ENCODE results near the gene ZNF341. TPM values are rescaled to one million over a fixed set of nuclear protein-coding genes. Genes with fewer than 3 reads are reported as not detected.

ZNF341 gene
- total and polyA plus RNA-seq, 7 donors: 1.2 to 7.9 (median 2.5) TPM

- TF ChIP-seq POLR2A (IDR thresholded peaks at IDR 0.05) (no peak), EP300 (IDR thresholded peaks at IDR 0.05) (no peak)
- TF ChIP-seq, protein P1, sequence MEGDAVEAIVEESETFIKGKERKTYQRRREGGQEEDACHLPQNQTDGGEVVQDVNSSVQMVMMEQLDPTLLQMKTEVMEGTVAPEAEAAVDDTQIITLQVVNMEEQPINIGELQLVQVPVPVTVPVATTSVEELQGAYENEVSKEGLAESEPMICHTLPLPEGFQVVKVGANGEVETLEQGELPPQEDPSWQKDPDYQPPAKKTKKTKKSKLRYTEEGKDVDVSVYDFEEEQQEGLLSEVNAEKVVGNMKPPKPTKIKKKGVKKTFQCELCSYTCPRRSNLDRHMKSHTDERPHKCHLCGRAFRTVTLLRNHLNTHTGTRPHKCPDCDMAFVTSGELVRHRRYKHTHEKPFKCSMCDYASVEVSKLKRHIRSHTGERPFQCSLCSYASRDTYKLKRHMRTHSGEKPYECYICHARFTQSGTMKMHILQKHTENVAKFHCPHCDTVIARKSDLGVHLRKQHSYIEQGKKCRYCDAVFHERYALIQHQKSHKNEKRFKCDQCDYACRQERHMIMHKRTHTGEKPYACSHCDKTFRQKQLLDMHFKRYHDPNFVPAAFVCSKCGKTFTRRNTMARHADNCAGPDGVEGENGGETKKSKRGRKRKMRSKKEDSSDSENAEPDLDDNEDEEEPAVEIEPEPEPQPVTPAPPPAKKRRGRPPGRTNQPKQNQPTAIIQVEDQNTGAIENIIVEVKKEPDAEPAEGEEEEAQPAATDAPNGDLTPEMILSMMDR (IDR thresholded peaks at IDR 0.05): no peak
- peaks cover 0 to 95% (median 86%) of the 10 kb centered on the region in 4 donors for H3K4me1 ChIP-seq
- H3K4me3 ChIP-seq: no peak overlapping the region
- no peak for DNase-seq
- H3K9me3 ChIP-seq: no peaks in the 10 kb centered on the region
- peak overlapping the region in 2 of 4 donors; percentile 4 to 23 for H3K27ac ChIP-seq
- 27 to 64% methylated on average over 4 of the region's 4 CpGs for WGBS, 2 donors
- H3K36me3 ChIP-seq: no peaks in the 10 kb centered on the region
- H3K27me3 ChIP-seq: no peaks in the 10 kb centered on the region
- intact Hi-C loops (cut with DNase I): no loop called here
These were observed 109.1 kb downstream of the ZNF341 start for GRCh38 chr20:33840759-33841435.

GRCh38 chr20:33841436-33841799 is 109.6 kb downstream of the ZNF341 start:
- no peak overlapping the region for H3K4me3 ChIP-seq
- H3K9me3 ChIP-seq: no peaks in the 10 kb centered on the region
- DNase-seq: peak; percentile 10
- no peaks in the 10 kb centered on the region for H3K27me3 ChIP-seq
- H3K27ac ChIP-seq: peak overlapping the region in 2 of 4 donors; percentile 4 to 23
- 57 to 81% methylated on average over 4 of the region's 4 CpGs for WGBS, 2 donors
- H3K36me3 ChIP-seq: no peaks in the 10 kb centered on the region
- H3K4me1 ChIP-seq: peaks cover 0 to 95% (median 86%) of the 10 kb centered on the region in 4 donors
- intact Hi-C loops (cut with DNase I): no loop called here
- no peak for TF ChIP-seq POLR2AphosphoS5 (IDR thresholded peaks at IDR 0.05)
- TF ChIP-seq, protein P1 (IDR thresholded peaks at IDR 0.05): no peak
- no peak for TF ChIP-seq POLR2A (IDR thresholded peaks at IDR 0.05)

Other genes starting within 250 kb of the ZNF341 start
- 10 to 100 TPM; 17.1 to 26.0 (median 20.9) TPM for gene CBFA2T2, start 241.9 kb upstream of the ZNF341 start, total RNA-seq
- 10 to 100 TPM in 1 of 3 donors, 1 to 10 TPM in 2; 5.4 to 12.7 (median 6.5) TPM for gene CBFA2T2, start 241.9 kb upstream of the ZNF341 start, polyA plus RNA-seq
- under 1 TPM in 1 of 4 donors, not detected in 3; 0.66 TPM for gene C20orf144, start 69.7 kb upstream of the ZNF341 start, total RNA-seq
- gene C20orf144, start 69.7 kb upstream of the ZNF341 start, polyA plus RNA-seq: under 1 TPM in 1 of 3 donors, not detected in 2; 0.12 TPM
- 1 to 10 TPM in 1 of 4 donors, under 1 TPM in 3; 0.54 to 1.1 (median 0.61) TPM for gene ACTL10, start 65.1 kb upstream of the ZNF341 start, total RNA-seq
- 1 to 10 TPM in 2 of 3 donors, under 1 TPM in 1; 0.60 to 4.5 (median 1.6) TPM for gene ACTL10, start 65.1 kb upstream of the ZNF341 start, polyA plus RNA-seq
- 10 to 100 TPM; 44.6 to 50.1 (median 48.0) TPM for gene NECAB3, start 57.6 kb upstream of the ZNF341 start, total RNA-seq
- gene NECAB3, start 57.6 kb upstream of the ZNF341 start, polyA plus RNA-seq: 10 to 100 TPM; 27.1 to 30.7 (median 30.0) TPM
- 1 to 10 TPM in 1 of 4 donors, under 1 TPM in 3; 0.33 to 1.7 (median 0.83) TPM for gene E2F1, start 45.6 kb upstream of the ZNF341 start, total RNA-seq
- 10 to 100 TPM in 1 of 3 donors, 1 to 10 TPM in 2; 1.8 to 13.1 (median 5.1) TPM for gene E2F1, start 45.6 kb upstream of the ZNF341 start, polyA plus RNA-seq
- 1 to 10 TPM; 4.5 to 6.8 (median 6.7) TPM for gene PXMP4, start 11.7 kb upstream of the ZNF341 start, total RNA-seq
- gene PXMP4, start 11.7 kb upstream of the ZNF341 start, polyA plus RNA-seq: 1 to 10 TPM; 4.8 to 8.2 (median 5.8) TPM
- gene CHMP4B, start 79.4 kb downstream of the ZNF341 start, total RNA-seq: 100 to 1,000 TPM; 102 to 115 (median 108) TPM
- gene CHMP4B, start 79.4 kb downstream of the ZNF341 start, polyA plus RNA-seq: 100 to 1,000 TPM; 212 to 394 (median 250) TPM

Data from sigmoid colon (tissue), 7 donors.